Neutrophil (primary cell): ENCODE data around the gene POLK.

Source experiments
- H3K27ac ChIP-seq: fragments of 200-600 bp; sonication (generic); 2 replicates; pipeline ENCODE4 v1.5.1; 2016; ENCODE audit warnings: mild to moderate bottlenecking, moderate library complexity
- H3K27me3 ChIP-seq: fragments of 200-600 bp; sonication (generic); 2 replicates; pipeline ENCODE4 v1.6.0; 2016; ENCODE audit warnings: mild to moderate bottlenecking
- H3K36me3 ChIP-seq: fragments of 200-600 bp; sonication (generic); 2 replicates; pipeline ENCODE4 v1.5.1; 2017
- H3K4me1 ChIP-seq, 2 experiments: fragments of 200-600 bp in 1 of 2; sonication (generic) in 1 of 2; 1 replicate in 1 of 2; 2 replicates in 1 of 2; pipeline versions ENCODE4 v1.5.1 to v1.6.1; 2013 to 2016; ENCODE audit warnings: low read depth in 1 of 2, low read length in 1 of 2, mild to moderate bottlenecking in 1 of 2, moderate library complexity in 1 of 2; ENCODE audit not compliant: control insufficient read depth in 1 of 2, insufficient read depth in 1 of 2
- H3K4me3 ChIP-seq, 2 experiments: fragments of 200-600 bp in 1 of 2; sonication (generic) in 1 of 2; 1 replicate in 1 of 2; 2 replicates in 1 of 2; pipeline ENCODE4 v1.5.1; 2013 to 2016; ENCODE audit warnings: low read depth in 1 of 2, low read length in 1 of 2, mild to moderate bottlenecking in 1 of 2, moderate library complexity in 1 of 2
- H3K9me3 ChIP-seq: fragments of 200-600 bp; sonication (generic); 2 replicates; pipeline ENCODE4 v1.5.1; 2016
- TF ChIP-seq, protein P1 (sequence below): fragments of 200-600 bp; sonication (generic); IDR thresholded peaks from 2 replicates; pipeline ENCODE4 v1.5.1; 2016; ENCODE audit warnings: antibody characterized with exemption

POLK gene

GRCh38 chr5:75507841-75508240 lies 3.9 kb upstream of the POLK start:
- Histone ChIP-seq H3K27me3 (no peaks in the 10 kb centered on the region), H3K27ac (no peak overlapping the region), H3K36me3 (peaks cover 25% of the 10 kb centered on the region), H3K4me3 (no peak overlapping the region), H3K9me3 (no peaks in the 10 kb centered on the region), H3K4me1 (peaks cover 39 to 47% of the 10 kb centered on the region in 2 experiments)
- TF ChIP-seq, protein P1, sequence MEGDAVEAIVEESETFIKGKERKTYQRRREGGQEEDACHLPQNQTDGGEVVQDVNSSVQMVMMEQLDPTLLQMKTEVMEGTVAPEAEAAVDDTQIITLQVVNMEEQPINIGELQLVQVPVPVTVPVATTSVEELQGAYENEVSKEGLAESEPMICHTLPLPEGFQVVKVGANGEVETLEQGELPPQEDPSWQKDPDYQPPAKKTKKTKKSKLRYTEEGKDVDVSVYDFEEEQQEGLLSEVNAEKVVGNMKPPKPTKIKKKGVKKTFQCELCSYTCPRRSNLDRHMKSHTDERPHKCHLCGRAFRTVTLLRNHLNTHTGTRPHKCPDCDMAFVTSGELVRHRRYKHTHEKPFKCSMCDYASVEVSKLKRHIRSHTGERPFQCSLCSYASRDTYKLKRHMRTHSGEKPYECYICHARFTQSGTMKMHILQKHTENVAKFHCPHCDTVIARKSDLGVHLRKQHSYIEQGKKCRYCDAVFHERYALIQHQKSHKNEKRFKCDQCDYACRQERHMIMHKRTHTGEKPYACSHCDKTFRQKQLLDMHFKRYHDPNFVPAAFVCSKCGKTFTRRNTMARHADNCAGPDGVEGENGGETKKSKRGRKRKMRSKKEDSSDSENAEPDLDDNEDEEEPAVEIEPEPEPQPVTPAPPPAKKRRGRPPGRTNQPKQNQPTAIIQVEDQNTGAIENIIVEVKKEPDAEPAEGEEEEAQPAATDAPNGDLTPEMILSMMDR, result no peak

DNA sequence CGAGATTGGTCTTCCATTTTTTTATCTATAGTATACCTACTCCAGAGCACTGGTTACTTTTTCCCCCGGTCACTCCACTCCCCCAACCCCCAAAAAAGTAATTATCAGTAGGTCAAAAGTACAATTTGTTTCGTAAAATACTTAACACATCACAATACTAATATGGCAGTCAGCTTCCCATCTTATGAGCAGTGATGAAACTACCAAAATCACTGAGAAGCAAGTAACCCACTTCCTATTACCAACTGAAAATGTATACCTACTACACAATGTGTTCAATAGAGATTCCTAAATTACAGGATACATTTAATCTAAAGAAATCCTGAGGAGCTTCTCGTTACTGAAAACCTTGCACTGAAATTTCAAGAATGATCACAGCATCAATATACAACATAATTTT lies 2.1 kb upstream of the POLK start:
- Histone ChIP-seq H3K27ac (peak overlapping the region; percentile 92), H3K9me3 (no peaks in the 10 kb centered on the region), H3K27me3 (no peaks in the 10 kb centered on the region), H3K4me3 (peak overlapping the region; percentile 64 to 81), H3K4me1 (peaks cover 48 to 51% of the 10 kb centered on the region in 2 experiments), H3K36me3 (peaks cover 14% of the 10 kb centered on the region)
- TF ChIP-seq, protein P1, result no peak

DNA sequence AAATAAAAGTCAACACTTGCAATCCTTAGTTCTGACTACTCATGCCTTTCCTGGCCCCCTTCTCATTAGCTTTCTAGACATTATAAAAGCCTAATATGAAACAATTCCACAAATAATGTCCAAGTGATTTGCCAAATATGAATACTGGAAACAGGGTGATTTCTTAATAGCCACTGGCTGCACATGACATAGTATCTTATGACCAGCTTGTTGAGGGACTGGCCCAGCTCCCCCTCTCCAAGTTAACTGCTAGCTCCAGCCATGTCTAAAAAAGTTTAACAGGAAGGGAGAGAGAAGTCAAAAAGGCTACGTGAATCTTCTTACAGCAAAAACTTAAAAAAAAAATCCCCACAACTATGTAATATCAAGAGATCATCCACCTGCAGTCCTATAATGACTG lies 1.7 kb upstream of the POLK start:
- Histone ChIP-seq H3K4me3 (peak overlapping the region; percentile 64 to 81), H3K36me3 (peaks cover 10% of the 10 kb centered on the region), H3K9me3 (no peaks in the 10 kb centered on the region), H3K27me3 (no peaks in the 10 kb centered on the region), H3K4me1 (peaks cover 48 to 51% of the 10 kb centered on the region in 2 experiments), H3K27ac (peak overlapping the region; percentile 92)
- TF ChIP-seq, protein P1, result no peak

DNA sequence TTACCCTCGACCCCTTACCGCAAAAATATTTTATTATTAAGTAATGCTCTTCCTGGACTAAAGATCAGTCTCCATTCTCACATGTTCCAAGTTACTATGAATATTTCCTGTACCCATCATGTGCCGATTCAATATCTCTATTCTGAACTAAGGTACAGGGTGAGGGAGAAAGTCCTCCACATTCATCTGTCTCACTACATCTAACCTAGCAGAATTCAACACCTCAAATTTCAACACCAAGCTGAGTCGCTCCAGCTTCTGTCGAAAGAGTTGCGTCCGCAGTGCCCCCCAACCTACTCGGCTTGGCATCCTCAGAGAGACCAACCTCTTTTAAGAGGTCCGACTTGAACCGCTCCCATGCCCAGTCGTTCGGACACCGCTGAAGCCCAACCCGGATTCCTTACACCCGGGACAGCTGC lies 1.3 kb upstream of the POLK start:
- Histone ChIP-seq H3K36me3 (peaks cover 5% of the 10 kb centered on the region), H3K4me1 (peaks cover 48 to 51% of the 10 kb centered on the region in 2 experiments), H3K27ac (peak overlapping the region; percentile 92), H3K27me3 (no peaks in the 10 kb centered on the region), H3K4me3 (peak overlapping the region; percentile 64 to 81), H3K9me3 (no peaks in the 10 kb centered on the region)
- TF ChIP-seq, protein P1, result no peak

DNA sequence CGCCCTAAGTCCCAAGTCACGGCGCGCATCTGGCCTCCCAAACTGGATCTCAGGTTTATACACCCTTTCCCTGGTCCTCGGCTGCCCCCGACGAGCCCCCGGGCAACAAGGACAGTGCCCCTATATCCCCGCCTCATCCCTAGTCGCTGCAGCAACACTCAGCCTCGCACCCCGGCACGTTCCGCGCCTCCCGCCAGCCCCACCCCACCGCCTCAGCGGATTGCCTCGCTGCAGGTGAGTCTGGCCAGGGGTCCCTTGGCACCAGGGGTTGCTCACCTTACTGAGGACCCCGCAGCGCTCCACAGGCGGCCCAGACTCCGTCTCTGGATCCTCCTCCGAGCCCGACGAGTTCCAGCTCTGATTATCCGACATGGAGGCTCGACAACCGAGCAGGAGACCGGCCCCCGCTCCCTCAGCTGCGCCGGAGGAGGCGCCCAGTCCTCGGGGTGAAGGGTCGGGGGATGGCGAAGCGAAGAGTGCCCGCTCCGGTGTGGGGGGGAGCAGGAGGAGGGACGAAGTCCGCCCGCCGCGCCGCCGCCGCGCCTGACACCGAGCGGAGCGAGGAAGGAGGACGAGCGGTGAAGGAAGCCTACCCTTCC lies 756 bp upstream of the POLK start:
- Histone ChIP-seq H3K27me3 (no peaks in the 10 kb centered on the region), H3K4me1 (peaks cover 48 to 51% of the 10 kb centered on the region in 2 experiments), H3K27ac (peak overlapping the region; percentile 92), H3K4me3 (peak overlapping the region; percentile 64 to 81), H3K36me3 (peaks cover under 1% of the 10 kb centered on the region), H3K9me3 (no peaks in the 10 kb centered on the region)
- TF ChIP-seq, protein P1, result no peak
